ENCODE results near the gene CRAMP1. TPM values are rescaled to one million over a fixed set of nuclear protein-coding genes. Genes with fewer than 3 reads are reported as not detected.

Gene CRAMP1
- total RNA-seq, 1 donor from 2014 or later = 29.4 TPM

- H3K36me3 Mint-ChIP-seq (ENCODE audit: unreplicated experiment) = peaks cover 65% of the 10 kb centered on the region
- H3K4me3 Mint-ChIP-seq (ENCODE audit: unreplicated experiment) = no peak overlapping the region
- H3K4me1 Mint-ChIP-seq (ENCODE audit: unreplicated experiment) = peaks cover 2% of the 10 kb centered on the region
- DNase-seq (ENCODE audit: extremely low spot score, unreplicated experiment) = no peak
- no peak for TF ChIP-seq CTCF (IDR thresholded peaks at IDR 0.05)
- H3K27me3 Mint-ChIP-seq (ENCODE audit: unreplicated experiment) = no peaks in the 10 kb centered on the region
- H3K9me3 Mint-ChIP-seq (ENCODE audit: unreplicated experiment) = no peaks in the 10 kb centered on the region
- no peak overlapping the region for H3K27ac Mint-ChIP-seq (ENCODE audit: unreplicated experiment)
Observed at GRCh38 chr16:1669698-1670097, 57.5 kb downstream of the CRAMP1 start.

GRCh38 chr16:1670371-1670770 is 58.2 kb downstream of the CRAMP1 start:
- H3K4me1 Mint-ChIP-seq (ENCODE audit: unreplicated experiment) = peaks cover 6% of the 10 kb centered on the region
- no peak for DNase-seq (ENCODE audit: extremely low spot score, unreplicated experiment)
- H3K27ac Mint-ChIP-seq (ENCODE audit: unreplicated experiment) = no peak overlapping the region
- no peaks in the 10 kb centered on the region for H3K27me3 Mint-ChIP-seq (ENCODE audit: unreplicated experiment)
- peaks cover 66% of the 10 kb centered on the region for H3K36me3 Mint-ChIP-seq (ENCODE audit: unreplicated experiment)
- no peaks in the 10 kb centered on the region for H3K9me3 Mint-ChIP-seq (ENCODE audit: unreplicated experiment)
- TF ChIP-seq CTCF (IDR thresholded peaks at IDR 0.05) = no peak
- H3K4me3 Mint-ChIP-seq (ENCODE audit: unreplicated experiment) = no peak overlapping the region

GRCh38 chr16:1670866-1671265 is 58.7 kb downstream of the CRAMP1 start:
- Mint-ChIP-seq H3K9me3 (ENCODE audit: unreplicated experiment) (no peaks in the 10 kb centered on the region), H3K27ac (ENCODE audit: unreplicated experiment) (no peak overlapping the region), H3K27me3 (ENCODE audit: unreplicated experiment) (no peaks in the 10 kb centered on the region), H3K4me1 (ENCODE audit: unreplicated experiment) (peaks cover 7% of the 10 kb centered on the region), H3K4me3 (ENCODE audit: unreplicated experiment) (no peak overlapping the region), H3K36me3 (ENCODE audit: unreplicated experiment) (peaks cover 69% of the 10 kb centered on the region)
- TF ChIP-seq CTCF (IDR thresholded peaks at IDR 0.05) = no peak
- no peak for DNase-seq (ENCODE audit: extremely low spot score, unreplicated experiment)

- Mint-ChIP-seq H3K36me3 (ENCODE audit: unreplicated experiment) (peaks cover 50% of the 10 kb centered on the region), H3K4me3 (ENCODE audit: unreplicated experiment) (no peak overlapping the region), H3K4me1 (ENCODE audit: unreplicated experiment) (peaks cover 9% of the 10 kb centered on the region), H3K27me3 (ENCODE audit: unreplicated experiment) (no peaks in the 10 kb centered on the region), H3K9me3 (ENCODE audit: unreplicated experiment) (no peaks in the 10 kb centered on the region), H3K27ac (ENCODE audit: unreplicated experiment) (no peak overlapping the region)
- no peak for TF ChIP-seq CTCF (IDR thresholded peaks at IDR 0.05)
- no peak for DNase-seq (ENCODE audit: extremely low spot score, unreplicated experiment)
Observed at GRCh38 chr16:1673424-1674151, 61.4 kb downstream of the CRAMP1 start.

- Mint-ChIP-seq H3K4me1 (ENCODE audit: unreplicated experiment) (peaks cover 16% of the 10 kb centered on the region), H3K4me3 (ENCODE audit: unreplicated experiment) (no peak overlapping the region), H3K36me3 (ENCODE audit: unreplicated experiment) (peaks cover 47% of the 10 kb centered on the region), H3K27me3 (ENCODE audit: unreplicated experiment) (no peaks in the 10 kb centered on the region), H3K27ac (ENCODE audit: unreplicated experiment) (no peak overlapping the region), H3K9me3 (ENCODE audit: unreplicated experiment) (no peaks in the 10 kb centered on the region)
- DNase-seq (ENCODE audit: extremely low spot score, unreplicated experiment) = no peak
- TF ChIP-seq CTCF (IDR thresholded peaks at IDR 0.05) = no peak
Observed at GRCh38 chr16:1674306-1674705, 62.1 kb downstream of the CRAMP1 start.
